Activated T-cell treated with anti-CD3 and anti-CD28 coated beads for 1 hour (primary cell): ENCODE measurements around the gene HOXC9.

Experiments
- DNase-seq: peaks from one replicate; pipeline ENCODE4 v3.0.0-alpha.2; 2020; ENCODE audit warnings: low read depth

The HOXC9 gene

GRCh38 chr12:53976172-53976822, 23.7 kb upstream of the HOXC9 start:
- no peak for DNase-seq

GRCh38 chr12:53976823-53977595, 23.0 kb upstream of the HOXC9 start:
- no peak for DNase-seq

GRCh38 chr12:53977596-53978445, 22.1 kb upstream of the HOXC9 start:
- no peak for DNase-seq

DNA sequence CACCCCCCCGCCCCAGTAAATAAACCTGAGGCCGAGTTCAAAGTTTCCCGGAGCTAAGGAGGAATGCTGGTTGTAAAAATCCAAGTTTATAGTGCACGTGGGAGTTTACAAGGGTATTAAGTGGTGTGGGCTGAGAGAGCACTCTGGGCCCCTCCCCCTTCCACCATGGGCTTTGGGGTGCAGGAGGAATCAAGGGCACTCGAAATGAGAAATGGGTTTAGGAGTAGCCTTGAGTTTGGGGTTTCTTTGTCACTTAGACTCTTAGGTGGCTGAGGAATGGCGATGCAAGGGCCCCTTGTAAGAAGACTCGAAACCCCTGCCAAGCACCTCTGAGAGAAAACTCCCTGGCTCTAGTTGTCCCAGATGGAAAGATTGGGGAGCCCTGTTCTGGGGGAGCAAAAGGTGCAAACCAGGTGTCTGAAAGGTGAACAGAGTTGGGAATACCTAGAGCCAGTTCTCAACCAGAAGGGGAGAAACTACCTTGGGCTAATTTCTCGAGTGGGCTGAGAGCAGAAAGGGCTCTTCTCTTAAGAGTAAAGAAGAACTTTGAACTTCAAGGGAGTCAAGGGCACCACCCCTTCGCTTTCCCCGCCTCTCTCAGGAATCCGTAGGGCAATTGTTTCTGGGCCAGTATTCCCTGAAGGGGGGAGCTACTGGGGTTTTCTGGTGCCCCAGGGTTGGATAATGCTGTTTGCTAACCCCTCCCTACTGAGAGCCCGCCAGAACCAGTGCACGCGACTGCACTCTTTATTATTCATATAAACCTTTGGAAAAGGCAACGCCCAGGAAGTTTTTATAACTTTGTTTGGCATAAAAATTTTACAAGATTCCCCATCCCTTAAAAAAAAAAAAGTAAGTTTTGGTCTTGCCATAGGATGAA, 21.2 kb upstream of the HOXC9 start:
- no peak for DNase-seq

GRCh38 chr12:53980104-53980801, 19.7 kb upstream of the HOXC9 start:
- DNase-seq, result no peak

- no peak for DNase-seq
Measured at GRCh38 chr12:53980802-53981496, 19.0 kb upstream of the HOXC9 start.

DNA sequence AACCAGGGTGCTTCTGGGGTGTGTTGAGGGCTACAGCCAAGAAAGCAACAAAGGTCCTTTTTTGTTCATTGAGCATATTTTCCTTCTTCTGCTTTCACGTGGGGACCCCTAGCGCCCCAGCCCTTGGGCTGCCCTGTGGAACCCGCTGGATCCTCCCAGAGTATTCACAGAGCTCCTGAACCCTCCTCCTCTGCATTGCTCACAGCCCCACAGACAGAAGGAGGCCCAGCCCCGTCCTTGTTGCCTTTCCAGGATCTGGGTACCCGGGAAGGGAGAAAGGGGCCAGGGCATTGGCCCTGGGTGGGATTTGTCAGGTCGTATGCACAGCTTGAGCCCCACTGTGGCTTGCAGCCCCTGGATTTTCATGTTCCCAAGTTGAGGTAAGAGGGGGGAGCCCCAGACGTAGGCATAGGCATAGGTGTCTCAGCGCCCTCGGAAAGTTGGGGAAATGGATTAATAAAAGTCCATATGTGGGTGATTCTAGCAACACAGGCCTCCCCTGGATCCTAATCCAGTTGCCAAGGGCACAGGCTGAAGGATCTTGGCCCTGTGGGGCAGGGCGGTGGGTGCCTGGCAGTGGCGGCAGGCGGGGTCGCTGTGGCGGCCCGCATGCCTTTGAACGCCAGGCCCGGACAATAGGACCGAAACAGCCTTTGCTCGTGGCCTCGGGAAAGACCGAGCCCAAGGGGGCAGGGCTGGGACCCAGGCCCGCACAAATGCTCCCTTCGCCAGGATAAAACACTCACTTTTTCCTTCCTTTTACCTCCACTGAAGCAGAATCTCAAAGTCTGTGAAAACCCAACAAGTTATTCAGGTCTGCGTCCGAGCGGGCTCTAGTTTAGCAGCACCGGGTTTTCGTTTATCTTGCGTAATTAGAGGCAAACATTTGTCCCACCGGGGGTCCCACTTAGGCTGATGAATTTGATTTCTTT, 18.1 kb upstream of the HOXC9 start:
- no peak for DNase-seq

GRCh38 chr12:53982648-53983567, 17.1 kb upstream of the HOXC9 start:
- no peak for DNase-seq

DNA sequence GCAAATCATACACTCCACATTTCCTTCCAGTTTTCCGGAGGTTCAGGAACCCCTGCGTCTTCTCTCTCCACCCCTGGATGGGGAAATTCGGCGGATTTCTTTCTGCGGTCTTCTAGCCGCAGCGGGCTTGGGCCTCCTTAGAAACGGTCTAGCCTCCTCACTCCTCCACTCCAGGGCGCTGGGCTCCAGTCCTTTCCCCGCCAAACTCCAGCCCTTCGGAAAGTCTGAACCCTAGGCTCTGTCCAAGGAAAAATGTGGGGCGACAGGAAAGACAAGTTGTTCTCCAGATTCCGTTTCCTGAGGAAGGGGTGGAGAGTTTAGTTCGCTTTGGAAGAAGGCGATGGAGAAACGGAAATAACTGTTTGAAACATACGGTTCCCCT, 16.4 kb upstream of the HOXC9 start:
- no peak for DNase-seq

- no peak for DNase-seq
Measured at GRCh38 chr12:53983950-53984572, 15.9 kb upstream of the HOXC9 start.

DNA sequence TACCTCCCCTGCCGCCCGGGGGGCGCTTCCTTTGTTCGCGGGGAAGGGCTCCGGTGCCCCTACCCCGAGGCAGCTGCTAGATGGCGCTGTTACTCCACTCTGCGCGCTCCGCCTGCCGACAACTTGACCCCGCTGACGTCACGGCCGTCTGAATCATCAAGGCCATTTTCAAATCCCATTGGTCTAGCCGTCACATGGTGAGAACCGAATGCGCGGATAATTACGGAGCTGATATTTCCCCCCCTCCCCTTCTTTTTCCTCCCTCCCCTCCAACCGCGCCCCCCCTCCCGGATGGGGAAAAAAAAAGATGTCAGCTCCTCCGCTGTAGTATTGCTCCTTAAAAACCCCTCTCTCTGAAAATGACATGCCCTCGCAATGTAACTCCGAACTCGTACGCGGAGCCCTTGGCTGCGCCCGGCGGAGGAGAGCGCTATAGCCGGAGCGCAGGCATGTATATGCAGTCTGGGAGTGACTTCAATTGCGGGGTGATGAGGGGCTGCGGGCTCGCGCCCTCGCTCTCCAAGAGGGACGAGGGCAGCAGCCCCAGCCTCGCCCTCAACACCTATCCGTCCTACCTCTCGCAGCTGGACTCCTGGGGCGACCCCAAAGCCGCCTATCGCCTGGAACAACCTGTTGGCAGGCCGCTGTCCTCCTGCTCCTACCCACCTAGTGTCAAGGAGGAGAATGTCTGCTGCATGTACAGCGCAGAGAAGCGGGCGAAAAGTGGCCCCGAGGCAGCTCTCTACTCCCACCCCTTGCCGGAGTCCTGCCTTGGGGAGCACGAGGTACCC, 14.9 kb upstream of the HOXC9 start, which contains the start of gene HOXC10:
TSS of gene HOXC10 (plus strand) at position 246 of the 791 bp plus-strand sequence. CDS start at position 360, 114 bp downstream.
- peak; percentile 64 for DNase-seq

DNA sequence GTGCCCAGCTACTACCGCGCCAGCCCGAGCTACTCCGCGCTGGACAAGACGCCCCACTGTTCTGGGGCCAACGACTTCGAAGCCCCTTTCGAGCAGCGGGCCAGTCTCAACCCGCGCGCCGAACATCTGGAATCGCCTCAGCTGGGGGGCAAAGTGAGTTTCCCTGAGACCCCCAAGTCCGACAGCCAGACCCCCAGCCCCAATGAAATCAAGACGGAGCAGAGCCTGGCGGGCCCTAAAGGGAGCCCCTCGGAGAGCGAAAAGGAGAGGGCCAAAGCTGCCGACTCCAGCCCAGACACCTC, 14.3 kb upstream of the HOXC9 start:
- DNase-seq, result no peak

- no peak for DNase-seq
Measured at GRCh38 chr12:53985994-53986685, 13.8 kb upstream of the HOXC9 start.

GRCh38 chr12:53986686-53987483, 13.1 kb upstream of the HOXC9 start:
- no peak for DNase-seq

GRCh38 chr12:53987787-53988230, 12.2 kb upstream of the HOXC9 start:
- DNase-seq, result no peak
